CD4-positive, alpha-beta T cell treated with Interleukin-12 subunit alpha and Interleukin-12 subunit beta, for 1 hour (primary cell): ENCODE measurements around the gene MAN1B1.
"Not testable (repeated sequence)": the region's sequence is repeated elsewhere in the genome, so short reads cannot be mapped to it uniquely, and the experiment has no call there.

ENCODE experiments used
- DNase-seq: peaks from one replicate; pipeline ENCODE4 v3.0.0-alpha.2; 2020

Gene MAN1B1

DNA sequence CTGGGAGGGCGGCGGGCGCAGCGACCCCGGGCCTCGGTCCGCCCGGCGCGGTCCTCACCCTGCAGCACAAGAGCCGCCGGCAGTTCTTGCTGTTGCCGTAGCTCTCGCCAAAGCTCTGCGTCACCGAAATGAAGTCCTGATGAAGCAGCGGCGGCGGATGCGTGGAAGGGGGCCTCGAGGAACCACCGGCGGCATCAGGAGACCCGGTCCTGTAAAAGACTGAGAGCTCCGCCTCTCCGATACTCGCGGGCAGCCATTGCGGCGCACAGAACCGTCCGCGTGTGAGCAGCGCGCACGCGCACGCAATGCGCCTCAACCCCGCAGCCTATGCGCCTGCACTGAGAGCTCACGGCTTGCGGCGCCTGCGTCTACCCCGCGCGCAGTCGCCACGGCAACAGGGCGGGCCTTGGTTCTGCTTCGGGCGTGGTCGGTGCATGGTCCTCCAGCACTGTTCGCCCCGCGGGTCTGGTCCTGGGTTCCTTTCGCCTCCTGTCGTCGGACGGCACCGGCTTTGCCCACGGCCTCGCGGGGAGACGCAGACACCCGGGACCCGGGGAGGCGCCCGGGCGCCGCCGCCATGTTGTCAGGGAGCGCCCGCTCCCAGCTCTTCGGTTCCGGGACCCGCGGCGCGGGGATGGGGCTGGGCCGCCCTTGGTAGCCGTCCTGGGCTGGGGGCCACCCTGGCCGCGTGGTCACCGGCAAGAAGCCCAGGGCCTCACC lies 42.8 kb downstream of the MAN1B1 start:
- peak; percentile 91 for DNase-seq

DNA sequence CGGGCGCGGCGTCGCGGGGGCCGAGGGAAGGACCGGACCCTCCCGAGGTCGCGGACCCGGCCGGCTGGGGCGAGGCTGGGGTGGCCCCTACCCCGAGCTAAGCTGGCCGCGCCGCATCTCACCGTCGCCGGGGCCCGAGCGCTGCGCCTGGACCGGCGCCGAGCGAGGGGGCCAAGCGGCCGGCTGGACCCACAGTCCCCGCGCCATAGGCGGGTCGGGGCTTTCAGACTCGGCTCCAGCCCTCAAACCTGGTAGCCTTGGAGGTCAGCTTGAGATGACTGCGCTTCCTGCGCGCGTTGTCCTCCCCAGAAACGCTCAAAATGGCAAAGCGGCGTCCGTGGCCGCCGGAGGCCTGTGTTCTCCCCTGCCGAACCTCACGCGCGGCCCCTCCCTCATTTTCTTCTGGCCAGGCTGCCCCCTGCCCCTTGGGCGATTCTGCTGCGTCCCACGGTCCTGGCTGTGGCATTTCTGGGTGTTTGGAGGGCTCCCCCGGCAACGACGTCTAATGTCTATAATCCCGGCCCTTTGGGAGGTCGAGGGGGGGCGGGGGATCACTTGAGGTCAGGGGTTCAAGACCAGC lies 43.5 kb downstream of the MAN1B1 start:
- DNase-seq = no peak

DNA sequence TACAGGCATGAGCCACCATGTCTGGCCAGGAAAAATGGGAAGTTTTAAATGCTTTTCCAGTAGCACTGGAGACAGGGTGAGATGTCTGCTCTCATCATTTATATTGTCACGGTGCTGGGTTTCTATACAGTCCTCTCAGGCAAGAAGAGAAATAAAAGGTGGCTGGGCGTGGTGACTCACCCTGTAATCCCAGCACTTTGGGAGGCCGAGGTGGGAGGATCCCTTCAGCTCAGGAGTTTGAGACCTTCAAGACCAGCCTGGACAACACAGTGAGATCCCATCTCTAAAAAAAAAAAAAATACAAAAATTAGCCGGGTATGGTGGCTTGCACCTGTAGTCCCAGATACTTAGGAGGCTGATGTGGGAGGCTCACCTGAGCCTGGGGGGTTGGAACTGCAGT lies 47.4 kb downstream of the MAN1B1 start:
- DNase-seq = no peak

DNA sequence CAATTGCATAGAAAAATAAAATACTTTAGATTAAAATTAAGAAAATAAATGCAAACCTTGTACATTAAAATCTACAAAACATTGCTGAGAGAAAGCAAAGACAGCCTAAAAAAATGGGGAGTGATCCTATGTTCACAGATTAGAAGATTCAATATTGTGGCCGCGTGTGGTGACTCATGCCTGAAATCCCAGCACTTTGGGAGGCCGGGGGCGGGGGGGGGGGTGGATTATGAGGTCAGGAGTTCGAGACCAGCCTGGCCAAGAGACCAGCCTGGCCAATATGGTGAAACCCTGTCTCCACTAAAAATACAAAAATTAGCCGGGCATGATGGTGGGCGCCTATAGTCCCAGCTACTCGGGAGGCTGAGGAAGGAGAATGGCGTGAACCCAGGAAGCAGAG lies 48.4 kb downstream of the MAN1B1 start:
- not testable (repeated sequence) for DNase-seq

DNA sequence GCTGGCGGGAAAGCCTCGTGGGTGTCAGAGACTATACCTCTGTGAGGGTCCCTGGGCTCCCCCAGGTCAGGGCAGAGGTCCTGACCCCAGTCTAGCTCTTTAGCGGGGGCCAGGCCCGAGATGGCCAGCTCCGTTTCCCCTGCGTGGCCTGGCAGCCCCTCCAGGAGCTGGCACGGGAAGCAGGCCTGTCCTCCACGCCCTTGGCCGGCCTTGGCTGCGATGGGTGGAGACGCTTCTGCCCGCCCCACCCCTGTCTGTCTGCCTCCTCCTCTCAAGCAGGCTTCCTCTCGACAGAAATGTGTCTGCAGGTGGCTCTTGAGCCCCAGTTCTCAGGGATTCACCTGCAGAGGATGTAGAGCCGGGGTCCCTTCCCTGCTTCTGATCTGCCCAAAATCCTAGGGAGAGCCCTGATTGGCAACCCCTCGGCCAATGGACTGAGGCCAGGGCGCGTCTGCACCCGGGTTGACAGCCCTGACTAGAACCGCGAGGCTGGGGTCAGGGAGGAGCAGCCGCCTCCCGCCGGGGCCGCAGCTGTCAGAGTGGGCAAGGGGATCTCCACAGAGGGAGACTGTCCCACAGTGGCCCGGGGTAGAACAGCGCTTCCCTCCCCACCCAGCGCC lies 49.6 kb downstream of the MAN1B1 start:
- no peak for DNase-seq

DNA sequence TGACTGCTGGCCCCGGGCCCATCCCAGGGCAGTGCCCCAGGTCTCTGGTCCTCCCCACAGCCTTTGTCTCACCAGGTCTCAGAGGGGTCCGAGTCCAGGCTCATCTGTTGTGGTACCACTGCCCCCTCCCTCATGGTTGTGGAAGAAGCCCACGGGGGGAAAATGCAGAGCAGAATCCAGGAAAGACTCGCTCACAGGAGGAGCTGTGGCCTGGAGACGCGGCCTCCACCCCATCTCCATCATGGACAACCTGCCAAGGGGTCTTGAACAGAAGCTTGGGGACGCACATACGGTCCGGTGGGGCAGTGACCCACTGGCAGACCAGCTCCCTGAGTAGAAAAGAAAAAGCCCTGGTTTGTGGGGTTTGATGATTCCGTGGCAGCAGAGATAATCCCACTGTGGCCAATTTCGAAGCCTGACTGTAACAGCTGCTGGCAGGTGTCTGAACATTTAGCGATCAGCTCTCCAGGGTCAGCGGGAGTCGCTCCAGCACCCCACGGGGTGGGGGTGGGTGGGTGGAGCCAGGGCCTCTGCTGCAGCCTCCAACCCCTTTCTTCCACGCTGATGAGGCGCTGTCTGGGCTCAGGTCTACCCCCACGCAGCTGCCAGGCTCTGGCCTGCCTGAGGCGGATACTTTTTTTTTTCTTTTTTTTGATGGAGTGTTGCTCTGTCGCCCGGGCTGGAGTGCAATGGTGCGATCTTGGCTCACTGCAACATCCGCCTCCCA lies 50.3 kb downstream of the MAN1B1 start:
- DNase-seq = no peak

DNA sequence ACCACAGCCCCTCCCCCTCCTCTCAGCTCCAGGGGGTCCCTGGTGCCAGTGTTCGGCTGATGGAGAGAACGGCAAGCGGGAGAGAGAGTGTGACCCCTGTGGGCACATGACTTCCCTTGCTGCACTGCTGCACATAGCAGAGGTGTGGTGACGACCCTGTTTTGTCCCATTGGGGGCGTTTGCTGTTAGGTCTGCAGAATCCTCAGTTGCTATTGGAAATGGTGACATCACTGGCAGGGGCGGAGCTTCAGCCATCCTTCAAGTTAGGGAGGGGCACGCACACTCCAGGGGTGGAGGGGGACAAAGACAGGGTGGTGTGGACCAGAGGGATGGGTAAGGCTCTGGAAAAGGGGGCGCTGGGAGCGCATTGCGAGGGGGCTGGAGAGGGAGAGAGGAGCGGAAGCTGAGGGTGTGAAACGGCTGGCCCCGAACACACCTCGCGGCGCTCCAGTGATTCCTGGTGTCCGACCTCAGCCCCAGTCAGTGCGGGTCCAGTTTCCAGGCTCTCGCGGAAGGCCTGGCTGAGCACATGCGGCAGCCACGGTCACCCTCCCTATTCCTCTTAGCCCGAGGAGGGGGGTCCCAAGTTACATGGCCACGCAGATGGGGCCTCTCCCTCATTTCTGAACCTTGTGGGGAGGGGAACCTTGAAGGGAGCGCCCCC lies 51.4 kb downstream of the MAN1B1 start:
- no peak for DNase-seq

DNA sequence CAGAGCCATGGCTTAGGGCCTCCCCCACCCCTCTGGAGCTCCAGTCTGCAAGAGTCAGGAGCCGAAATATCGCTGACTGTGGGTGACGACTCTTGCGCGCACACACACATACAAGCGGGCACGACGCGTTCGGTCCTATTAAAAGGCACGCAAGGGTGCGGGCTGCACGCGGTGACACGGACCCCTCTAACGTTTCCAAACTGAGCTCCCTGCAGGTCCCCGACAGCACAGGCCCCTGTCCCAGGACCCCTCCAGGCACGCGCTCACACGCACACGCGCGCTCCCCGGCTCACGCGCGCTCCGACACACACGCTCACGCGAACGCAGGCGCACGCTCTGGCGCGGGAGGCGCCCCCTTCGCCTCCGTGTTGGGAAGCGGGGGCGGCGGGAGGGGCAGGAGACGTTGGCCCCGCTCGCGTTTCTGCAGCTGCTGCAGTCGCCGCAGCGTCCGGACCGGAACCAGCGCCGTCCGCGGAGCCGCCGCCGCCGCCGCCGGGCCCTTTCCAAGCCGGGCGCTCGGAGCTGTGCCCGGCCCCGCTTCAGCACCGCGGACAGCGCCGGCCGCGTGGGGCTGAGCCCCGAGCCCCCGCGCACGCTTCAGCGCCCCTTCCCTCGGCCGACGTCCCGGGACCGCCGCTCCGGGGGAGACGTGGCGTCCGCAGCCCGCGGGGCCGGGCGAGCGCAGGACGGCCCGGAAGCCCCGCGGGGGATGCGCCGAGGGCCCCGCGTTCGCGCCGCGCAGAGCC lies 52.1 kb downstream of the MAN1B1 start, which contains the start of gene GRIN1:
Gene GRIN1 (plus strand): TSS at position 433 of the 746 bp plus-strand sequence. CDS start 333 bp downstream, outside the sequence.
- peak; percentile 28 for DNase-seq

DNA sequence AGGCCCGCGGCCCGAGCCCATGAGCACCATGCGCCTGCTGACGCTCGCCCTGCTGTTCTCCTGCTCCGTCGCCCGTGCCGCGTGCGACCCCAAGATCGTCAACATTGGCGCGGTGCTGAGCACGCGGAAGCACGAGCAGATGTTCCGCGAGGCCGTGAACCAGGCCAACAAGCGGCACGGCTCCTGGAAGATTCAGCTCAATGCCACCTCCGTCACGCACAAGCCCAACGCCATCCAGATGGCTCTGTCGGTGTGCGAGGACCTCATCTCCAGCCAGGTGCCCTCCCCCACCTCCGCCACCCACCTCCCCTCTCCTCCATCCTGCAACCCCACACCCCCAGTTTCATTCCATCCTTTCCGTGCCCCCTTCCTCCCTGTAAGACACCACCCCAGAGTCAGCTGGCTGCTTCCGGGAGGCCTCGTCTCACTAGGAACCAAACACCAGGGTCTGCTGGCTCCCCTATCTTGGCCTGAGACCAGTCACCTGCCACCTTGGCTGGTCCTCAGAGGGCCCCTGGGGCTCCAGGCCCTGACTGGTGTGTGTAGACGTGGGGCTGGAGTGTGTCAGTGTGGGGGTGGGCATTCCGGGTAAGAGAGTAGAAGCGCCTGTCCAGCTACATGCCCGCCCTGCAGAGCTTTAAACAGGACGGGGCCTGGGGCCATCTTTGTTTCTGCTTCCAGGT lies 52.8 kb downstream of the MAN1B1 start:
- DNase-seq = no peak

DNA sequence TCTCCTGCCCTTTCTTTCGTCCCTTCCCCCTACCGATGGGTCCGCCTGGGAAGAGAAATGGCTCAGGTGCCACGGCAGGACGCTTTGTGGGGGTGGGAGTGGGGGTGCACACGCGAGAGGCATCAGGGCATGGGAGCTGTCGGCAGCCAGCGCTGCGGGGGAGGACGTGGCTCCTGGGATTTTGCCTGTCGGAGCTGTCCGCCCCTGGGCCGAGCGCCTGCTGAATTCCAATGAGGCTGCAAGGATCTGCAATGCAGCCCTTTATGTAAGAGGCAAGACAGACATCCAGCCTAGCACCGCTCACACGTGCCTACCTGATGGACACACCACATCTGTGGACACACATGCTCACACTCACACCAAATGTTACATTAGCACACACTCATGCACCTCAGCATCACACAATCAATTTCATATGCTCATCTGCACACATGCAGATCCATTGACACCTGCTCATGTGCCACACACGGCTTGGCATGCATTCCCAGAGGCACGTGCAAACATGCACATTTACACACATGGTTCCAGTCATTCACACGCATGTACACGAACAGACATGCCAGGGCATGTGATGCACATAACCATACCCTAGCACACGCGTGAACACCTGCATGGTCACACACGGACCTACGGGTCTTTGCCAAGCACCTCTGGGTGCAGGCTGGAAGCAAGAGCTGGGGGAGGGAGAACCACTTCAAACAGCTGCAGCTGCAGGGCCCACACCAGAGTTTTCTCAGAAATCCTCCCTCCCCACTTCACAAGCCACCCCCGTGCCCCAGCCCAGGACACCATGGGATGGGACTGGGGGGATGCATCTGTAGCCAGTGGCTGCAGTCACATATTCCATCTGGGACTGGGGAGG lies 53.6 kb downstream of the MAN1B1 start:
- no peak for DNase-seq

DNA sequence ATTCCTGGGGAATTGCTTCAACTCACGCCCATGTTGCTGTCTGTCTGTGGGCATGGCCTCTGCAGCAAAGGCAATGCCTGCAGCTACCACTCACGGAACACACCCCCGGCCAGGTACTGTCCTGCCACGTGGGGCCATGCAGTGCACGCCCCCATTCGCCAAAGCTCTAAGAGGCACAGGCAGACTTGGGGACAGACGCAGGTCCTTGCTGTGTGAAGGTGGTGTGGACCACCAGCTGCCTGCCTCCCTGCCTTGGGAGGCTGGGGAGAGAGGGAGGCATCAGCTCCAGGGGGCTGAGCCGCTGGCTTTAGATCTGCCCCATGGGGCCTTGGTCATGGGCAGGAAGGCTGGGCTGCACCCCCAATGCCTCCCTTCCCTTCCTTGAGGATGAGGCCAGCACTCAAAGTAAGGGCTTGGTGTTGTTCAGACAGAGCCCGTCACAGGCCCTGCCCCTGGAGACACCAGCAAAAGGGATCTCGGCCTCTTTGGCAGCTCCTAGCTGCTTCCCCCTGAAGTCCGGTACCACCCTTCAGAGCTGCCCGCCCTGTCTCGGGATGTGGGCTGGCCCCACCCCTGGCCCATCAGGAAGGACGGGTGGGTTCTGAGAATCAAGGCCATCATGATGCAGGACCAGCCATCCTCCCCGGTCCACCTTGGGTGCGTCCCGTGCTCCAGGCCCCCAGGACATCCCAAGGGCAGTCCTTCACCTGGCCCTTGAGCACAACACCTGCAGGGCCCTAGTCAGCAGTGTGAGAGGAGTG lies 54.4 kb downstream of the MAN1B1 start:
- DNase-seq = no peak

DNA sequence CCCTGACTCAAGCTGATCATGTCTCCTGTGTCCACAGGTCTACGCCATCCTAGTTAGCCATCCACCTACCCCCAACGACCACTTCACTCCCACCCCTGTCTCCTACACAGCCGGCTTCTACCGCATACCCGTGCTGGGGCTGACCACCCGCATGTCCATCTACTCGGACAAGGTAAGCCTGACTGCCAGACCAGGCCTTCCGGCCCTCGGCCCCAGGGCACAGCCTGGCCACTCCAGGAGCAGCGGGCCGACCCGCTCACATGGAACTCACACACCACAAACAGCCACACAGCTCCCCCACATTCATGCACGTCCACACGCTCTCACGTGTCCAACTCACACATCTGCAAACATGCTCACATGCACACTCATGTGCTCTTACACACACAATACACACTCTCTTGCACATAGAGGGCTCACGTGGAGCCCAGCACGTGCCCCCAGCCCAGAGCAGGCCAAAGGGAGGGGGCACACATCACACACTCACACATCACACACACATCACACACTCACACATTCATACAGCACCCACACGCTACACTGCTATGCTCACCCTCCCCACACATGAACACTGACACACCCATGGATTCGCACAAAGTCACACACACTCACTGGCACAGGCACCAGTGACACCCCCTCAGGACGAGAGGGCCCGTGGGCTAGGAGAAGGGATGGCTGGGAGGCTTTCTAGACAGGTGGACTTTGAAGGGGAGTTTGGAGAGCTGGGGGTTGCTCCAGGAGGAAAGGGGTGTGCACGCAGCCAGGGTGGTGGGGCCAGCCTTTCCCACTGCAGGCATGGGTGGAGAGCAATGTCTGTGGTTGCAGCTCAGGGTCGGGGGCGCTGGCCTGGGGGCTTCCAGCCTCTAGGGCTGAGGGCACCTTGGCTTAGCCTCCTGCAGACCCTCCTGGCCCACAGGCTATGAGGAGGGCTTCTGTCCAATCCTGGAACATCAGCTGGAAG lies 55.5 kb downstream of the MAN1B1 start:
- no peak for DNase-seq

DNA sequence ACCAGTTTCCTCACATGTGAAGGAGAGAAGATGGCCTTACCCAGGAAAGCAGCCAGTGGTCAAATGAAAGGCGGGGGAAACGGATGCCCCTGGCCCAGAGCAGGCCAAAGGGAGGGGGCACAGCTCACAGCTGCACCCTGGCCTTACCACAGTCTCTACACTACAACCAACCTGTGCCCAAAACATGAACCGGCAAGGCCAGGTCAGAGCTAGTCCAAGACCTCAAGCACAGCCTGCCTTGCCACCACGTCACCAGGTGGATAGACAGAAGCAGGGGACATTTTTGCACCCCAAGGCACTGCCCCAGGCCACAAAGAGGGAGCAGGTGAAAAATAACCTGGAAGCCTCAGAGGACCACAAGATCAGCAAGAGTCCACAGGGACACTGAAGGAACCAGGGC lies 56.7 kb downstream of the MAN1B1 start:
- DNase-seq = no peak

DNA sequence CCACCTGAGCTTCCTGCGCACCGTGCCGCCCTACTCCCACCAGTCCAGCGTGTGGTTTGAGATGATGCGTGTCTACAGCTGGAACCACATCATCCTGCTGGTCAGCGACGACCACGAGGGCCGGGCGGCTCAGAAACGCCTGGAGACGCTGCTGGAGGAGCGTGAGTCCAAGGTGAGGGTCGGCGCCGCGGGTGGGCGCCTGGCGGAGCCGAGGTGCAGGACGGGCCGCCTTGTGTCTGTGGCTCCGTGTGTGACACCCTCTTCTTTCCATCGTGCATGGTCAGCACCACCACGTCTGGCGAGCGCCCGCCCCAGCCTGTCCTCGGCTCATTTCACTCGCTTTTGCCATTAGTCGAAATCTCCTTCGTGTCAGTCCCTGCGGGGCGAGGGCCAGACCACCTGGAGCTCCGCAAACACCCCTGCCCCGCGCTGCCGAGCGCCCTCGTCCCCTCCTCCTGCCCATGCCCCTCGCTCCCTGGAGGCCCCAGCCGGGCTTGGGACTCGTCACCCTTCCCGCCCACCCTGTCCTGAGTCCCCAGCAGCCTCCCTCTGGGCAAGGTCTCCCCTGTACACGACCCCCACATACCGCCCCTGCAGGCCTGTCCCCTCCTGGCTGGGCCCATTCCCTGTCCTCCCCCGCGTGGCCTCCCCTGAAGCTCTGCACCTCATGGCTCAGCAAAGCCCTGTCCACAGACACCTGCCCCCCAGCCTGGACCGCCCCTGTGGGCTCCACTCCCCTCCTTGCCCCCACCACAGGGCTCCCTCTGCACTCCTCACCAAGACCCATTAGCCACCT lies 59.1 kb downstream of the MAN1B1 start:
- DNase-seq = no peak

DNA sequence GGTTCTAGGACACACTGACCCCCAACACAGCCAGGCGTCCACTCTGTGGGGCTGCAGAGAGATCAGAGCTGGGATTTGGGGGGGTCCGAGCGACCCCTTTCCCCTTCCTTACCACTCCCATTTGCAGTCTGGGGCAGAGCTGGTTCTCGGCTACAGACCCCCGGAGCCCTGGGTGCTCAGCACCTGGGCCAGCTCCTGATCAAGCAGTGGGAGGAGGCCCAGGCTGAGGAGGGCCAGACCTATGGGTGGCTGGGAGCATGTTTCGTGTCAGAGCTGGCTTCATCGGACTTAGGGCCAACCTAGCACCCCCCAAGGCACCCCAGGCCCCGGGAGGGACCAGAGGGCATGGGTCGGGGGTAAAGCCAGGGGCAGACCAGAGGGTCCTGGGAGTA lies 59.7 kb downstream of the MAN1B1 start:
- DNase-seq = no peak

DNA sequence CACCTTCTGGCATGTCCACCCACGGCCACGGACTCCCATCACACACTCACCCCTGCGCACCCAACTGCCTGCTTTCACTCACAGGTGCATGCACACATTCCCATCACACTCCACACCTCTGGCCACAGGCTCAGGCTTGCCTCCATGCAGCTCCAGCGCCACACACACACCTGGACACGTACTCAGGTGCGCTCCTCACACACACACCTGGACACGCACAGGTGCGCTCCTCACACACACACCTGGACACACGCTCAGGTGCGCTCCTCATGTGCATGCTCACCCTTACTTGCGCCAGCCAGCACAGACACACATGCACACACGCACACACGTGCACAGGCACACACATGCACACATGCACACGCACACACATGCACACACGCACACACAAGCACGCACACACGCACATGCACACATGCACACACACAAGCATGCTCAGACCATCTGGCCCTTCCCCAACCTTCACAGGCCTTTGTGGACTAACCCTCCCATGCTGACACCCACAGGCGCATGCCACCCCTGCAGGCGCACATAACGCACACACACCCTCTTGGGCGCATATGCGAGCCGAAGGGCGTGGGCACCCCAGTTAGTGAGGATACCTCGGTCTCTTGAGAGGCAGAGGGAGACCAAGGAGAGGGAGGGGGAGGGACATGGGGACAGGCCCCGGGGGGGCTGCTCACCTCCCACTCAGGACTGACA lies 60.5 kb downstream of the MAN1B1 start:
- no peak for DNase-seq

DNA sequence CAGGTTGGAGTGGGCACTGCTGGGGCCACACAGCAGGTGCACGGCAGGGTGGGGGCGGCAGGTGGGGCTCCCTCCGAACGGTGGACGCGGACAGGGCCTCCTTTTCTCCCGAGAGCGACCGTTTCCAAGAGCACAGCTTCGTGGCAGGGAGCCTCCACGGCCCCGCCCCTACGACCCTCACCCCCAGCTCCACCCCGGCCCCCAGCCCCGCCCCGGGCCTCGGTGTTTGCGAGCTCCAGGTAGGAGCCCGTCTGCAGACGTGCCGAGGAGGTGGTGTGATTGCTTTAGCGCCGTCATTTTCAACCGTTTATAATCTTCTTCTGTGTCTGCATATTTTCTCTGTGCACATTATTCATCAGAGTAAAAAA lies 61.0 kb downstream of the MAN1B1 start:
- DNase-seq = no peak
